KOPT-K1 (cell line): ENCODE data around the gene SP6.

ENCODE experiments used
- H3K27ac ChIP-seq: fragments of 200-600 bp; sonication (generic); 2 replicates; pipeline ENCODE4 v1.5.1; 2016; ENCODE audit warnings: antibody characterized with exemption, mild to moderate bottlenecking, low read depth, low read length; ENCODE audit not compliant: poor library complexity, severe bottlenecking
- H3K36me3 ChIP-seq: fragments of 200-600 bp; sonication (generic); 2 replicates; pipeline ENCODE4 v1.5.1; 2017; ENCODE audit warnings: antibody characterized with exemption, mild to moderate bottlenecking, low read length, moderate library complexity; ENCODE audit not compliant: insufficient read depth
- H3K9me3 ChIP-seq: fragments of 200-600 bp; sonication (generic); 2 replicates; pipeline ENCODE4 v1.5.1; 2017; ENCODE audit warnings: antibody characterized with exemption, low read length, mild to moderate bottlenecking; ENCODE audit not compliant: insufficient read depth, poor library complexity, severe bottlenecking

The SP6 gene

GRCh38 chr17:47816947-47817346 lies 34.0 kb downstream of the SP6 start:
- Histone ChIP-seq H3K9me3 (no peaks in the 10 kb centered on the region), H3K36me3 (peaks cover 70% of the 10 kb centered on the region; the same call in 1 of the 2 replicates), H3K27ac (no peak overlapping the region)

GRCh38 chr17:47816111-47816735 lies 34.7 kb downstream of the SP6 start:
- Histone ChIP-seq H3K27ac (no peak overlapping the region), H3K9me3 (no peaks in the 10 kb centered on the region), H3K36me3 (peaks cover 75% of the 10 kb centered on the region; the same call in 1 of the 2 replicates)

- H3K36me3 ChIP-seq: peaks cover 82% of the 10 kb centered on the region
- no peaks in the 10 kb centered on the region for H3K9me3 ChIP-seq
- no peak overlapping the region for H3K27ac ChIP-seq
Measured at GRCh38 chr17:47815106-47815918, 35.7 kb downstream of the SP6 start.

- no peak overlapping the region for H3K27ac ChIP-seq
- peaks cover 96% of the 10 kb centered on the region for H3K36me3 ChIP-seq
- no peaks in the 10 kb centered on the region for H3K9me3 ChIP-seq
Measured at GRCh38 chr17:47813512-47814031, 37.4 kb downstream of the SP6 start.

GRCh38 chr17:47813077-47813476 lies 37.9 kb downstream of the SP6 start:
- no peaks in the 10 kb centered on the region for H3K9me3 ChIP-seq
- peaks cover 96% of the 10 kb centered on the region for H3K36me3 ChIP-seq
- no peak overlapping the region for H3K27ac ChIP-seq

GRCh38 chr17:47812146-47812920 lies 38.6 kb downstream of the SP6 start:
- no peaks in the 10 kb centered on the region for H3K9me3 ChIP-seq
- peaks cover 96% of the 10 kb centered on the region for H3K36me3 ChIP-seq

GRCh38 chr17:47811709-47812108 lies 39.3 kb downstream of the SP6 start:
- Histone ChIP-seq H3K27ac (no peak overlapping the region), H3K36me3 (peaks cover 96% of the 10 kb centered on the region), H3K9me3 (no peaks in the 10 kb centered on the region)

More at GRCh38 chr17:47812146-47812920, 38.6 kb downstream of the SP6 start:
- no peak overlapping the region for H3K27ac ChIP-seq

- Histone ChIP-seq H3K27ac (no peak overlapping the region), H3K9me3 (no peaks in the 10 kb centered on the region), H3K36me3 (peaks cover 91% of the 10 kb centered on the region)
Measured at GRCh38 chr17:47810901-47811635, 39.9 kb downstream of the SP6 start.

GRCh38 chr17:47810200-47810821 lies 40.7 kb downstream of the SP6 start:
- Histone ChIP-seq H3K9me3 (no peaks in the 10 kb centered on the region), H3K27ac (no peak overlapping the region), H3K36me3 (peaks cover 83% of the 10 kb centered on the region)

- peaks cover 70% of the 10 kb centered on the region for H3K36me3 ChIP-seq
- H3K9me3 ChIP-seq: no peaks in the 10 kb centered on the region
- no peak overlapping the region for H3K27ac ChIP-seq
Measured at GRCh38 chr17:47808830-47809480, 42.0 kb downstream of the SP6 start.

- H3K27ac ChIP-seq: no peak overlapping the region
- H3K36me3 ChIP-seq: peaks cover 62% of the 10 kb centered on the region
Measured at GRCh38 chr17:47808036-47808829, 42.7 kb downstream of the SP6 start.

GRCh38 chr17:47807421-47807820 lies 43.5 kb downstream of the SP6 start:
- H3K9me3 ChIP-seq: no peaks in the 10 kb centered on the region
- peaks cover 54% of the 10 kb centered on the region for H3K36me3 ChIP-seq

More at GRCh38 chr17:47808036-47808829, 42.7 kb downstream of the SP6 start:
- no peaks in the 10 kb centered on the region for H3K9me3 ChIP-seq

GRCh38 chr17:47806913-47807255 lies 44.1 kb downstream of the SP6 start:
- no peak overlapping the region for H3K27ac ChIP-seq
- H3K9me3 ChIP-seq: no peaks in the 10 kb centered on the region
- peaks cover 50% of the 10 kb centered on the region for H3K36me3 ChIP-seq

More at GRCh38 chr17:47807421-47807820, 43.5 kb downstream of the SP6 start:
- H3K27ac ChIP-seq: no peak overlapping the region
